Measurements from ENCODE around the gene ATRAID. TPM values are rescaled to one million over a fixed set of nuclear protein-coding genes. Genes with fewer than 3 reads are reported as not detected.
A peak's percentile ranks its signal among the peaks of the same experiment; 100 is the strongest.

ATRAID gene
- total and polyA plus RNA-seq, 2 of the 8 experiments (the other 6 are each of a cell fraction or from before 2014, with no cell fraction given) = 109 to 280 TPM

GRCh38 chr2:27250652-27251379, 39.0 kb downstream of the ATRAID start:
- peaks cover 0 to 6% (median 2%) of the 10 kb centered on the region in 4 experiments; a peak in 5 of 7 replicates for H3K27me3 ChIP-seq (replicated peaks in 1 of 4; ENCODE audit: control insufficient read depth in 3 of 4, extremely low read depth in 1 of 4, insufficient read depth in 3 of 4, low read length in 3 of 4)
- DNase-seq (ENCODE audit: low read depth in 1 of 2, low spot score in 2 of 2) (peak in 1 of 2 experiments; percentile 55), FAIRE-seq (no peak)
- peak; percentile 15 for TF ChIP-seq CTBP2 (IDR thresholded peaks at IDR 0.05; ENCODE audit: borderline replicate concordance, insufficient read depth, insufficient read length, low read length)
- no peak for TF ChIP-seq FOSL1 (IDR thresholded peaks at IDR 0.05; ENCODE audit: insufficient read depth, low read depth, low read length)
- no peak for TF ChIP-seq E2F6 (IDR thresholded peaks at IDR 0.05)
- peak; percentile 9 for TF ChIP-seq KDM4A (IDR thresholded peaks at IDR 0.05; ENCODE audit: low read depth, low read length, severe bottlenecking)
- TF ChIP-seq GTF2F1 (IDR thresholded peaks at IDR 0.05; ENCODE audit: borderline replicate concordance, low read depth, low read length) = no peak
- H3K14ac ChIP-seq (ENCODE audit: insufficient read length) = no peak overlapping the region
- ChIA-PET POLR2A (ENCODE audit: partially characterized antibody) (interaction anchor here (0.6 to 32.6 kb wide), 14 partner anchors 7 to 64 kb away, joined by 3 to 835 read pairs (median 8); partner anchors contain the start of genes ATRAID, CAD, DNAJC5G and SLC30A3), CTCF (ENCODE audit: partially characterized antibody) (interaction anchor here (0.6 to 8.3 kb wide), 22 partner anchors 8 to 177 kb away, joined by 3 to 180 read pairs (median 5); partner anchors contain the start of genes DNAJC5G, KHK, TRIM54 and UCN)
- H3K9me3 ChIP-seq (ENCODE audit: insufficient read depth in 2 of 2, low read depth in 1 of 2, low read length in 1 of 2) = no peaks in the 10 kb centered on the region
- H3K4me3 ChIP-seq (ENCODE audit: extremely low read depth in 1 of 4, insufficient read depth in 2 of 4, low read depth in 3 of 4, low read length in 4 of 4) = peak overlapping the region in 2 of 4 experiments; percentile 30 to 52; a peak in 4 of 8 replicates
- no peak overlapping the region for H4K8ac ChIP-seq (ENCODE audit: extremely low read depth, insufficient read depth, low read length)
- no peaks in the 10 kb centered on the region; the same call in 1 of the 2 replicates for H3K23me2 ChIP-seq (ENCODE audit: low read depth, low read length)
- no peaks in the 10 kb centered on the region for H3K79me1 ChIP-seq (ENCODE audit: low read depth, low read length)
- peaks cover 2 to 11% (median 6%) of the 10 kb centered on the region in 4 experiments for H3K4me1 ChIP-seq (replicated peaks in 1 of 4; ENCODE audit: control insufficient read depth in 3 of 4, insufficient read depth in 4 of 4, low read length in 3 of 4)
- H3K79me2 ChIP-seq (ENCODE audit: control insufficient read depth in 1 of 2, insufficient read depth in 2 of 2, low read length in 2 of 2) = no peaks in the 10 kb centered on the region
- H3K4ac ChIP-seq (replicated peaks; ENCODE audit: insufficient read length, low read depth, low read length) = no peak overlapping the region
- H3K18ac ChIP-seq (ENCODE audit: extremely low read depth, low read length) = peak overlapping the region; percentile 83
- H2BK5ac ChIP-seq (ENCODE audit: low read depth, low read length) = peak overlapping the region; percentile 87; the same call in 1 of the 2 replicates
- H3K9ac ChIP-seq (replicated peaks in 1 of 4; ENCODE audit: extremely low read depth in 1 of 4, low read depth in 3 of 4, low read length in 3 of 4) = no peak overlapping the region; a peak in 1 of 7 replicates
- peak overlapping the region; percentile 10; the same call in 1 of the 2 replicates for H2BK15ac ChIP-seq (ENCODE audit: low read length)
- peak overlapping the region; percentile 94; the same call in 1 of the 2 replicates for H2BK12ac ChIP-seq (ENCODE audit: low read depth, low read length)
- no peak overlapping the region for H2BK20ac ChIP-seq (ENCODE audit: low read length)
- peak overlapping the region; percentile 8 to 78 for H3K4me2 ChIP-seq (ENCODE audit: insufficient read depth in 1 of 2, low read depth in 2 of 2, low read length in 2 of 2)
- no peak overlapping the region for H3K27ac ChIP-seq (ENCODE audit: low read depth, low read length)
- 55% methylated on average over 11 of the region's 13 CpGs; no CpG with 5 or more reads in 1 of the 2 experiments for WGBS, 2 experiments (ENCODE audit: extremely low coverage in 1 of 2, insufficient coverage in 1 of 2, insufficient read length in 1 of 2, insufficient replicate concordance in 2 of 2, low coverage in 1 of 2, low lambda C conversion rate in 2 of 2, missing lambda C conversion rate in 1 of 2)
- no peak overlapping the region for H3K23ac ChIP-seq (ENCODE audit: insufficient read length)
- no peak overlapping the region for H3K56ac ChIP-seq (replicated peaks; ENCODE audit: insufficient read length, low read depth, low read length)
- peak overlapping the region; percentile 41 for H4K91ac ChIP-seq (replicated peaks; ENCODE audit: insufficient read length, low read length)
- H2BK120ac ChIP-seq (replicated peaks; ENCODE audit: low read depth, low read length) = no peak overlapping the region
- no peak overlapping the region for H4K5ac ChIP-seq (ENCODE audit: insufficient read length, low read depth, low read length)
- H4K20me1 ChIP-seq (replicated peaks in 1 of 2; ENCODE audit: control insufficient read depth in 1 of 2, insufficient read depth in 2 of 2, low read length in 2 of 2) = no peaks in the 10 kb centered on the region
- H2AK5ac ChIP-seq (ENCODE audit: low read depth, low read length) = no peak overlapping the region
- H2AFZ ChIP-seq (ENCODE audit: low read length) = peak overlapping the region; percentile 91
- no peaks in the 10 kb centered on the region for H3K36me3 ChIP-seq (ENCODE audit: control insufficient read depth in 2 of 4, insufficient read depth in 4 of 4, low read length in 3 of 4)

Data from H1 (cell line).